ENCODE data around the gene ASGR1. TPM values are rescaled to one million over a fixed set of nuclear protein-coding genes. Genes with fewer than 3 reads are reported as not detected.

ASGR1 gene
- total RNA-seq, 1 donor from 2014 or later: 1.6 TPM

DNA sequence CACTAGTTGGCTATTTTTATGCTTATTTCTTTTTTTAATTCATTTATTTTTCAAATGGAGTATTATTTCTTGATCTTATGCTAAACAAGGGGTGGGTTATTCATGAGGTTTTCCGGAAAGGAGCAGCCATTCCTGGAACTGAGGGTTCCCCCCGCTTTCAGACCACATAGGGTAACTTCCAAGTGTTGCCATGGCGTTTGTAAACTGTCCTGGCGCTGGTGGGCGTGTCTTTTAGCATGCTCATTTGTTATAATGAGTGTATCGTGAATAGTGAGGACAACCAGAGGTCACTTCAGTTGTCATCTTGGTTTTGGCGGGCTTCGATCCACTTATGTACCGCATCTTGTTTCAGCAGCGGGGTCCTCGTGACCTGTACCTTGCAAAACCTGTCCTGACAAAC lies 35.0 kb downstream of the ASGR1 start:
- DNase-seq (ENCODE audit: extremely low spot score, unreplicated experiment): no peak
- Mint-ChIP-seq H3K9me3 (ENCODE audit: unreplicated experiment) (no peaks in the 10 kb centered on the region), H3K4me3 (ENCODE audit: unreplicated experiment) (no peak overlapping the region), H3K4me1 (ENCODE audit: unreplicated experiment) (no peaks in the 10 kb centered on the region), H3K27ac (ENCODE audit: unreplicated experiment) (no peak overlapping the region), H3K36me3 (ENCODE audit: unreplicated experiment) (no peaks in the 10 kb centered on the region), H3K27me3 (ENCODE audit: unreplicated experiment) (peaks cover 29% of the 10 kb centered on the region)
- TF ChIP-seq, protein P1, sequence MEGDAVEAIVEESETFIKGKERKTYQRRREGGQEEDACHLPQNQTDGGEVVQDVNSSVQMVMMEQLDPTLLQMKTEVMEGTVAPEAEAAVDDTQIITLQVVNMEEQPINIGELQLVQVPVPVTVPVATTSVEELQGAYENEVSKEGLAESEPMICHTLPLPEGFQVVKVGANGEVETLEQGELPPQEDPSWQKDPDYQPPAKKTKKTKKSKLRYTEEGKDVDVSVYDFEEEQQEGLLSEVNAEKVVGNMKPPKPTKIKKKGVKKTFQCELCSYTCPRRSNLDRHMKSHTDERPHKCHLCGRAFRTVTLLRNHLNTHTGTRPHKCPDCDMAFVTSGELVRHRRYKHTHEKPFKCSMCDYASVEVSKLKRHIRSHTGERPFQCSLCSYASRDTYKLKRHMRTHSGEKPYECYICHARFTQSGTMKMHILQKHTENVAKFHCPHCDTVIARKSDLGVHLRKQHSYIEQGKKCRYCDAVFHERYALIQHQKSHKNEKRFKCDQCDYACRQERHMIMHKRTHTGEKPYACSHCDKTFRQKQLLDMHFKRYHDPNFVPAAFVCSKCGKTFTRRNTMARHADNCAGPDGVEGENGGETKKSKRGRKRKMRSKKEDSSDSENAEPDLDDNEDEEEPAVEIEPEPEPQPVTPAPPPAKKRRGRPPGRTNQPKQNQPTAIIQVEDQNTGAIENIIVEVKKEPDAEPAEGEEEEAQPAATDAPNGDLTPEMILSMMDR (IDR thresholded peaks at IDR 0.05): no peak

DNA sequence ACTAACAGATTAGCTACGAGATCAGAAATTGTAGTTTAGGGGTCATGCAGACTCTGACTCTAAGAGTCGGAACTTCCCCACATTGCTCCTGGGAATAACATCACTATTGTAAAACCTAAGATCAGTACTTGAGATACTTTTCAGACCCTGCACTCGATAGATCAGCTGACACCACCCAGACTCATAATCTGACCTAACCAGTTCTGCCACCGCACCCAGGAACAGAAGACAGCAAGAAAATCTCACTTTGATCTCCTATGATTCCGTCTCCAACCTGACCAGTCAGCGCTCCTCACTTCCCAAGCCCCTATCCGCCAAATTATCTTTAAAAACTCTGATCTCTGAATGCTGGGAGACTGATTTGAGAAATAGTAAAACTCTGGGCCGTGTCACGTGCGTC lies 37.3 kb downstream of the ASGR1 start:
- no peak for DNase-seq (ENCODE audit: extremely low spot score, unreplicated experiment)
- H3K9me3 Mint-ChIP-seq (ENCODE audit: unreplicated experiment): no peaks in the 10 kb centered on the region
- H3K27ac Mint-ChIP-seq (ENCODE audit: unreplicated experiment): no peak overlapping the region
- H3K4me3 Mint-ChIP-seq (ENCODE audit: unreplicated experiment): no peak overlapping the region
- TF ChIP-seq, protein P1 (IDR thresholded peaks at IDR 0.05): no peak
- no peaks in the 10 kb centered on the region for H3K36me3 Mint-ChIP-seq (ENCODE audit: unreplicated experiment)
- H3K27me3 Mint-ChIP-seq (ENCODE audit: unreplicated experiment): peaks cover 38% of the 10 kb centered on the region
- no peaks in the 10 kb centered on the region for H3K4me1 Mint-ChIP-seq (ENCODE audit: unreplicated experiment)

DNA sequence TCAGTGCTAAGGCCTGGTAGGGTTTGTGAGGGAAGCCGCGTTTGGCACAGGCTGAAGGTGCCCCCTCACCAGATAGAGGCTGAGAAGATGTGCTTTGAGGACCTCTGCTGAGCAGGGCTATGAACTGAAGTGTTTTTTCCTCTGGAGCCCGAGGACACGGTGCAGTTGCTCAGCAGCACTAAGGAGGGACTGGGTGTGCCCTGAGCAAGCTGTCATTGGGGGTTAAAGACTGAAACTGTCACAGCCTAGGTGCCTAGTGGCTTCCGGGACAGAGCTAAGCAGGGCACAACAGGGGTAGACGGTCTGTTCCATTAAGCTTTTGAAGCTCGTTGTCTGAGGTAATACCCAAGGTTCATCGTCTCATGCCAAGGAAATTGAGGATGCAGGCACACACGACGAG lies 39.8 kb downstream of the ASGR1 start:
- Mint-ChIP-seq H3K4me1 (ENCODE audit: unreplicated experiment) (peaks cover 3% of the 10 kb centered on the region), H3K4me3 (ENCODE audit: unreplicated experiment) (no peak overlapping the region), H3K9me3 (ENCODE audit: unreplicated experiment) (no peaks in the 10 kb centered on the region), H3K36me3 (ENCODE audit: unreplicated experiment) (no peaks in the 10 kb centered on the region), H3K27ac (ENCODE audit: unreplicated experiment) (no peak overlapping the region), H3K27me3 (ENCODE audit: unreplicated experiment) (peaks cover 34% of the 10 kb centered on the region)
- no peak for DNase-seq (ENCODE audit: extremely low spot score, unreplicated experiment)
- TF ChIP-seq, protein P1 (IDR thresholded peaks at IDR 0.05): no peak

DNA sequence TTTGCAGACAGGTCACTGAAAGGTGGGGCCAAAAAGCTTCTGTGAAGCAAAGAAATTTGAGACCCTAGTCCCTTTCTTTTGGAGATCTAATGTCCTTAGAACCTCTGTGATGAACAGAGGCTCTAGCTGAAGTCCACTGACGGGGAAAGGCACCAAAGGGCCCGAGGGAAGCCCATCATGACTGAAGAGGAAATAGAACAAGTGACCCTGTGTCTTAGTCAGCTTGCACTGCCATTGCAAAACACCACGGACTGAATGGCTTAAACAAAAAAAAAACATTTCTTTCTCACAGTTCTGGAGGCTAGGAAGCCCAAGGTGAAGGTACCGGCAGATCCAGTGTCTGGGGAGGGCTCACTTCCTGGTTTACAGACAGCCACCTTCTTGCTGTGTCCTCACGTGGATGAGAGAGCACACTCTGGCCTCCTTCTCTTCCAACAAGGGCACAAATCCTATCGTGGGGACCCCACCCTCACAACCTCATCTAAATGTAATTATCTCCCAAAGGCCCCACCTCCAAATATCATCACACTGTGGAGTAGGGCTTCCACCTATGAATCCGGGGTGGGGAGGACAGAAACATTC lies 40.3 kb downstream of the ASGR1 start:
- TF ChIP-seq, protein P1 (IDR thresholded peaks at IDR 0.05): no peak
- Mint-ChIP-seq H3K27ac (ENCODE audit: unreplicated experiment) (no peak overlapping the region), H3K9me3 (ENCODE audit: unreplicated experiment) (no peaks in the 10 kb centered on the region), H3K4me1 (ENCODE audit: unreplicated experiment) (peaks cover 3% of the 10 kb centered on the region), H3K27me3 (ENCODE audit: unreplicated experiment) (peaks cover 36% of the 10 kb centered on the region), H3K4me3 (ENCODE audit: unreplicated experiment) (no peak overlapping the region), H3K36me3 (ENCODE audit: unreplicated experiment) (no peaks in the 10 kb centered on the region)
- no peak for DNase-seq (ENCODE audit: extremely low spot score, unreplicated experiment)

DNA sequence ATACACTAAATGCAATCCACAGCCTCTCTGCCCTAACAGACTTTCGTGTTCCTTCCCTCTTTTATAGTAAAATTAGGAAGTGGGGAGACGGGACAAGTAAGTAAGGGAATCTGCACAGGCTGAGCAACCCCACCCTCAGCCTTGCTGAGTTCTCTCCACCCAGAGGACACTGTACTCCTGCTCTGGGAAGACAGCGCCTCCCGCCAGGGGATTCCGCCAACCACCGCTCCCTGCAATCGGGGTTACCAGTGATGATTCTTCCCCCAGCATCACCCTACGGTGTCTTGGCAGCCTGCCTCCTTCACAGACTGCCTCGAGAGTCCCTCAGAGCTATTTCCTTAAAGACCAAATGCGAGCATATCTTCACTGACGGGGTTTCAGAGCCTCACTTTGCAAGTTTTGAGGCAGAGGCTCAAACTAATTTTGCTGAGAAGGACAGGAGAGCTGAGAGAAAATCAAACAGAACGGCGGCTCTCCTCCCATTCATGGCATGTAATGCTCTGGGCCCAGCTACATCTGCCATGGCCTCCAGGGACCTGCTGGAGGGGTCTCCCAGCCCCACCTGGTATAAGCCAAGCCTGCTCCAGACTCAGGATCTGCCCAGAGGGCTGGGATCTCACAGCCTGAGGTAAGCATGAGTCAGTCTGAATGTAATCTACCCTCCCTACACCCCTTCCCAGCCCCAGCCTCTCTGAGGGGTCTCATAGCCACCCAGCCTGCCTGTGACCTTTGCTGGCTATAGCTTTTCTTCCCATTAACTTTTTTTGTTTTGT lies 41.8 kb downstream of the ASGR1 start:
- Mint-ChIP-seq H3K4me3 (ENCODE audit: unreplicated experiment) (no peak overlapping the region), H3K27ac (ENCODE audit: unreplicated experiment) (no peak overlapping the region), H3K9me3 (ENCODE audit: unreplicated experiment) (no peaks in the 10 kb centered on the region), H3K27me3 (ENCODE audit: unreplicated experiment) (peaks cover 48% of the 10 kb centered on the region), H3K36me3 (ENCODE audit: unreplicated experiment) (no peaks in the 10 kb centered on the region), H3K4me1 (ENCODE audit: unreplicated experiment) (peaks cover 9% of the 10 kb centered on the region)
- TF ChIP-seq, protein P1 (IDR thresholded peaks at IDR 0.05): no peak
- no peak for DNase-seq (ENCODE audit: extremely low spot score, unreplicated experiment)

Measured in osteocyte (in vitro differentiated cells).